MM.1S (cell line): ENCODE data around the gene CYP1A1.

Experiments
- DNase-seq: peaks from one replicate; pipeline ENCODE4 v3.0.0-alpha.2; 2015
- H2AFZ ChIP-seq: fragments of 300-600 bp; sonication (generic); 2 replicates; pipeline ENCODE4 v1.6.0; 2016; ENCODE audit warnings: antibody characterized with exemption, low read length
- H3F3A ChIP-seq: fragments of 300-600 bp; sonication (generic); 2 replicates; pipeline ENCODE4 v1.6.1; 2016; ENCODE audit warnings: mild to moderate bottlenecking, antibody characterized with exemption, low read length, moderate library complexity, mixed read lengths; ENCODE audit not compliant: insufficient read depth
- H3K27ac ChIP-seq: fragments of 300-600 bp; sonication (generic); 2 replicates; pipeline ENCODE4 v1.5.1; 2016; ENCODE audit warnings: mild to moderate bottlenecking, low read length
- H3K27me3 ChIP-seq: fragments of 300-600 bp; sonication (generic); replicated peaks from 2 replicates; pipeline ENCODE4 v1.6.0; 2016; ENCODE audit warnings: low read length; ENCODE audit not compliant: insufficient read depth
- H3K36me3 ChIP-seq: fragments of 300-600 bp; sonication (generic); replicated peaks from 2 replicates; pipeline ENCODE4 v1.6.1; 2016; ENCODE audit warnings: mild to moderate bottlenecking, low read length, mixed read lengths; ENCODE audit not compliant: insufficient read depth
- H3K4me1 ChIP-seq: fragments of 300-600 bp; sonication (generic); 2 replicates; pipeline ENCODE4 v1.6.1; 2016; ENCODE audit warnings: low read length, mixed read lengths
- H3K4me2 ChIP-seq: fragments of 300-600 bp; sonication (generic); 2 replicates; pipeline ENCODE4 v1.6.0; 2016; ENCODE audit warnings: low read depth, low read length
- H3K4me3 ChIP-seq: fragments of 300-600 bp; sonication (generic); 2 replicates; pipeline ENCODE4 v1.5.1; 2016; ENCODE audit warnings: low read length, mixed read lengths
- H3K79me2 ChIP-seq: fragments of 300-600 bp; sonication (generic); 2 replicates; pipeline ENCODE4 v1.6.1; 2016; ENCODE audit warnings: mixed run types, low read length, mixed read lengths
- H3K9ac ChIP-seq: fragments of 300-600 bp; sonication (generic); 2 replicates; pipeline ENCODE4 v1.6.1; 2016; ENCODE audit warnings: low read length, mixed read lengths
- H3K9me2 ChIP-seq: fragments of 300-600 bp; sonication (generic); replicated peaks from 2 replicates; pipeline ENCODE4 v1.6.1; 2016; ENCODE audit warnings: mild to moderate bottlenecking, low read length, mixed read lengths; ENCODE audit not compliant: insufficient read depth
- H3K9me3 ChIP-seq: fragments of 300-600 bp; sonication (generic); replicated peaks from 2 replicates; pipeline ENCODE4 v1.6.1; 2016; ENCODE audit warnings: mild to moderate bottlenecking, low read length, mixed read lengths; ENCODE audit not compliant: insufficient read depth
- H4K20me1 ChIP-seq: fragments of 300-600 bp; sonication (generic); 2 replicates; pipeline ENCODE4 v1.6.1; 2016; ENCODE audit warnings: mild to moderate bottlenecking, low read length, moderate library complexity, mixed read lengths; ENCODE audit not compliant: insufficient read depth
- CTCF ChIP-seq: fragments of 300-600 bp; sonication (generic); IDR thresholded peaks from 2 replicates; pipeline ENCODE4 v1.5.1; 2016; ENCODE audit warnings: antibody characterized with exemption, low read length, mixed read lengths
- EZH2 ChIP-seq: fragments of 300-600 bp; sonication (generic); optimal IDR thresholded peaks from 2 replicates; pipeline ENCODE3; 2017; ENCODE audit warnings: low read depth, mild to moderate bottlenecking, antibody characterized with exemption, low read length, mixed read lengths
- EZH2phosphoT487 ChIP-seq: fragments of 300-600 bp; sonication (generic); IDR thresholded peaks from 2 replicates; pipeline ENCODE4 v1.6.1; 2018; ENCODE audit warnings: antibody characterized with exemption, low read length

CYP1A1 gene

GRCh38 chr15:74709892-74710291 lies 15.4 kb downstream of the CYP1A1 start:
- H3K4me2 ChIP-seq: no peak overlapping the region
- no peak for DNase-seq
- TF ChIP-seq EZH2 (no peak), EZH2phosphoT487 (no peak), CTCF (no peak)

GRCh38 chr15:74709011-74709410 lies 16.3 kb downstream of the CYP1A1 start:
- no peak overlapping the region for H2AFZ ChIP-seq
- no peaks in the 10 kb centered on the region for H4K20me1 ChIP-seq
- H3K9me3 ChIP-seq: no peaks in the 10 kb centered on the region
- no peaks in the 10 kb centered on the region for H3K9me2 ChIP-seq
- no peak overlapping the region for H3K4me2 ChIP-seq
- no peak overlapping the region for H3K4me3 ChIP-seq
- no peaks in the 10 kb centered on the region for H3K4me1 ChIP-seq
- H3K79me2 ChIP-seq: no peaks in the 10 kb centered on the region
- TF ChIP-seq CTCF (no peak), EZH2phosphoT487 (no peak), EZH2 (no peak)
- no peaks in the 10 kb centered on the region for H3F3A ChIP-seq
- no peak overlapping the region for H3K9ac ChIP-seq
- H3K27me3 ChIP-seq: peaks cover 11% of the 10 kb centered on the region; the same call in 1 of the 2 replicates
- no peak for DNase-seq
- H3K27ac ChIP-seq: no peak overlapping the region
- no peaks in the 10 kb centered on the region for H3K36me3 ChIP-seq

More at GRCh38 chr15:74709892-74710291, 15.4 kb downstream of the CYP1A1 start:
- Histone ChIP-seq H3K4me3 (no peak overlapping the region), H2AFZ (no peak overlapping the region), H3K9ac (no peak overlapping the region), H3K9me3 (no peaks in the 10 kb centered on the region), H3K36me3 (no peaks in the 10 kb centered on the region), H3K4me1 (no peaks in the 10 kb centered on the region), H4K20me1 (no peaks in the 10 kb centered on the region), H3F3A (no peaks in the 10 kb centered on the region), H3K9me2 (no peaks in the 10 kb centered on the region), H3K27me3 (peaks cover 8% of the 10 kb centered on the region; the same call in 1 of the 2 replicates), H3K27ac (no peak overlapping the region), H3K79me2 (no peaks in the 10 kb centered on the region)

GRCh38 chr15:74696808-74697207 lies 28.5 kb downstream of the CYP1A1 start:
- peak overlapping the region; percentile 92 for H3K4me2 ChIP-seq
- H3K36me3 ChIP-seq: no peaks in the 10 kb centered on the region
- no peaks in the 10 kb centered on the region; the same call in 1 of the 2 replicates for H3K27me3 ChIP-seq
- H3K27ac ChIP-seq: no peak overlapping the region
- no peak for DNase-seq
- H3K9ac ChIP-seq: no peak overlapping the region
- H3F3A ChIP-seq: no peaks in the 10 kb centered on the region
- H3K79me2 ChIP-seq: peaks cover 39% of the 10 kb centered on the region
- peak overlapping the region; percentile 98 for H2AFZ ChIP-seq
- H3K9me2 ChIP-seq: no peaks in the 10 kb centered on the region
- H4K20me1 ChIP-seq: no peaks in the 10 kb centered on the region
- H3K4me1 ChIP-seq: peaks cover 11% of the 10 kb centered on the region; the same call in 1 of the 2 replicates
- TF ChIP-seq CTCF (no peak), EZH2 (no peak), EZH2phosphoT487 (no peak)
- H3K4me3 ChIP-seq: peak overlapping the region; percentile 80; the same call in 1 of the 2 replicates
- no peaks in the 10 kb centered on the region for H3K9me3 ChIP-seq
